HEK293 (cell line): ENCODE measurements around the gene HES5.

Experiments
- FEZF1 ChIP-seq: fragments of 450-650 bp; formaldehyde crosslinking; IDR thresholded peaks from 2 replicates; pipeline ENCODE4 v1.5.1; 2016; ENCODE audit warnings: missing biosample characterization, missing genetic modification characterization
- GLI4 ChIP-seq: fragments of 450-650 bp; formaldehyde crosslinking; IDR thresholded peaks from 2 replicates; pipeline ENCODE4 v1.5.1; 2016; ENCODE audit warnings: missing biosample characterization, missing genetic modification characterization
- GLIS1 ChIP-seq: fragments of 450-650 bp; formaldehyde crosslinking; IDR thresholded peaks from 2 replicates; pipeline ENCODE4 v1.5.1; 2016; ENCODE audit warnings: missing biosample characterization, missing genetic modification characterization
- GLIS2 ChIP-seq: fragments of 450-650 bp; formaldehyde crosslinking; IDR thresholded peaks from 2 replicates; pipeline ENCODE4 v1.5.1; 2016; ENCODE audit warnings: missing biosample characterization, missing genetic modification characterization
- HOXD13 ChIP-seq: sonication (generic); formaldehyde crosslinking; IDR thresholded peaks from 2 replicates; pipeline ENCODE4 v1.8.0; 2022; ENCODE audit warnings: missing genetic modification reagents, borderline replicate concordance
- KLF8 ChIP-seq: fragments of 450-650 bp; formaldehyde crosslinking; IDR thresholded peaks from 2 replicates; pipeline ENCODE4 v1.5.1; 2016; ENCODE audit warnings: missing biosample characterization, missing genetic modification characterization
- MEIS1 ChIP-seq: sonication (generic); formaldehyde crosslinking; IDR thresholded peaks from 2 replicates; pipeline ENCODE4 v1.8.1; 2022; ENCODE audit warnings: missing genetic modification reagents, mild to moderate bottlenecking, borderline replicate concordance
- SALL2 ChIP-seq: fragments of 450-650 bp; formaldehyde crosslinking; IDR thresholded peaks from 2 replicates; pipeline ENCODE4 v1.5.0; 2017; ENCODE audit warnings: missing biosample characterization, mild to moderate bottlenecking, missing genetic modification characterization, borderline replicate concordance
- SP3 ChIP-seq: fragments of 450-650 bp; formaldehyde crosslinking; IDR thresholded peaks from 2 replicates; pipeline ENCODE4 v1.5.1; 2016; ENCODE audit warnings: missing biosample characterization, missing genetic modification characterization
- YY1 ChIP-seq: fragments of 450-650 bp; formaldehyde crosslinking; IDR thresholded peaks from 2 replicates; pipeline ENCODE4 v1.5.1; 2018; ENCODE audit warnings: missing biosample characterization, missing genetic modification characterization
- YY2 ChIP-seq: fragments of 450-650 bp; formaldehyde crosslinking; IDR thresholded peaks from 2 replicates; pipeline ENCODE4 v1.5.1; 2016; ENCODE audit warnings: missing biosample characterization, missing genetic modification characterization
- ZBTB10 ChIP-seq: fragments of 450-650 bp; formaldehyde crosslinking; IDR thresholded peaks from 2 replicates; pipeline ENCODE4 v1.5.1; 2016; ENCODE audit warnings: missing biosample characterization, missing genetic modification characterization
- ZFHX2 ChIP-seq: fragments of 450-650 bp; formaldehyde crosslinking; conservative IDR thresholded peaks from 2 replicates; pipeline ENCODE4 v1.5.1; 2016; ENCODE audit warnings: missing biosample characterization, missing genetic modification characterization
- ZNF132 ChIP-seq: fragments of 450-650 bp; formaldehyde crosslinking; IDR thresholded peaks from 2 replicates; pipeline ENCODE4 v1.5.1; 2017; ENCODE audit warnings: missing biosample characterization, missing genetic modification characterization, borderline replicate concordance
- ZNF2 ChIP-seq: fragments of 450-650 bp; formaldehyde crosslinking; IDR thresholded peaks from 2 replicates; pipeline ENCODE4 v1.5.1; 2016; ENCODE audit warnings: missing biosample characterization, missing genetic modification characterization
- ZNF248 ChIP-seq: fragments of 450-650 bp; formaldehyde crosslinking; IDR thresholded peaks from 2 replicates; pipeline ENCODE4 v1.5.1; 2017; ENCODE audit warnings: missing biosample characterization, missing genetic modification characterization
- ZNF280C ChIP-seq: fragments of 450-650 bp; formaldehyde crosslinking; IDR thresholded peaks from 2 replicates; pipeline ENCODE4 v1.5.1; 2016; ENCODE audit warnings: missing biosample characterization, missing genetic modification characterization
- ZNF335 ChIP-seq: fragments of 450-650 bp; formaldehyde crosslinking; conservative IDR thresholded peaks from 2 replicates; pipeline ENCODE4 v1.5.1; 2016; ENCODE audit warnings: missing biosample characterization, missing genetic modification characterization
- ZNF354C ChIP-seq: fragments of 450-650 bp; formaldehyde crosslinking; IDR thresholded peaks from 2 replicates; pipeline ENCODE4 v1.5.1; 2016; ENCODE audit warnings: missing biosample characterization, missing genetic modification characterization, low read depth, borderline replicate concordance
- ZNF362 ChIP-seq: fragments of 450-650 bp; formaldehyde crosslinking; IDR thresholded peaks from 2 replicates; pipeline ENCODE4 v1.5.1; 2016; ENCODE audit warnings: missing biosample characterization, missing genetic modification characterization
- ZNF433 ChIP-seq: fragments of 450-650 bp; formaldehyde crosslinking; IDR thresholded peaks from 2 replicates; pipeline ENCODE4 v1.5.1; 2016; ENCODE audit warnings: missing biosample characterization, missing genetic modification characterization, low read depth
- ZNF501 ChIP-seq: fragments of 450-650 bp; formaldehyde crosslinking; IDR thresholded peaks from 2 replicates; pipeline ENCODE4 v1.5.1; 2016; ENCODE audit warnings: missing biosample characterization, missing genetic modification characterization
- ZNF529 ChIP-seq: fragments of 450-650 bp; formaldehyde crosslinking; IDR thresholded peaks from 2 replicates; pipeline ENCODE4 v1.5.1; 2017; ENCODE audit warnings: missing genetic modification characterization, missing biosample characterization; ENCODE audit not compliant: insufficient replicate concordance
- ZNF677 ChIP-seq: fragments of 450-650 bp; IDR thresholded peaks from 2 replicates; pipeline ENCODE4 v1.5.0; 2018; ENCODE audit warnings: missing biosample characterization, mild to moderate bottlenecking, missing genetic modification characterization, moderate library complexity
- ZNF692 ChIP-seq: fragments of 450-650 bp; formaldehyde crosslinking; IDR thresholded peaks from 2 replicates; pipeline ENCODE4 v1.5.1; 2016; ENCODE audit warnings: missing biosample characterization, missing genetic modification characterization
- ZNF776 ChIP-seq: fragments of 450-650 bp; formaldehyde crosslinking; IDR thresholded peaks from 2 replicates; pipeline ENCODE4 v1.5.0; 2017; ENCODE audit warnings: missing biosample characterization, missing genetic modification characterization, borderline replicate concordance
- ZNF830 ChIP-seq: fragments of 450-650 bp; IDR thresholded peaks from 2 replicates; pipeline ENCODE4 v1.5.0; 2018; ENCODE audit warnings: missing biosample characterization, missing genetic modification characterization, low read depth, mild to moderate bottlenecking, moderate library complexity
- ZSCAN30 ChIP-seq: fragments of 450-650 bp; IDR thresholded peaks from 2 replicates; pipeline ENCODE4 v1.5.1; 2018; ENCODE audit warnings: missing biosample characterization, mild to moderate bottlenecking, missing genetic modification characterization, moderate library complexity
- ZXDB ChIP-seq: fragments of 450-650 bp; formaldehyde crosslinking; IDR thresholded peaks from 2 replicates; pipeline ENCODE4 v1.5.1; 2016; ENCODE audit warnings: missing biosample characterization, missing genetic modification characterization
- TF ChIP-seq, protein P1 (sequence below): fragments of 450-650 bp; formaldehyde crosslinking; IDR thresholded peaks from 2 replicates; pipeline ENCODE4 v1.5.1; 2016; ENCODE audit warnings: missing biosample characterization, missing genetic modification characterization

Gene HES5

DNA sequence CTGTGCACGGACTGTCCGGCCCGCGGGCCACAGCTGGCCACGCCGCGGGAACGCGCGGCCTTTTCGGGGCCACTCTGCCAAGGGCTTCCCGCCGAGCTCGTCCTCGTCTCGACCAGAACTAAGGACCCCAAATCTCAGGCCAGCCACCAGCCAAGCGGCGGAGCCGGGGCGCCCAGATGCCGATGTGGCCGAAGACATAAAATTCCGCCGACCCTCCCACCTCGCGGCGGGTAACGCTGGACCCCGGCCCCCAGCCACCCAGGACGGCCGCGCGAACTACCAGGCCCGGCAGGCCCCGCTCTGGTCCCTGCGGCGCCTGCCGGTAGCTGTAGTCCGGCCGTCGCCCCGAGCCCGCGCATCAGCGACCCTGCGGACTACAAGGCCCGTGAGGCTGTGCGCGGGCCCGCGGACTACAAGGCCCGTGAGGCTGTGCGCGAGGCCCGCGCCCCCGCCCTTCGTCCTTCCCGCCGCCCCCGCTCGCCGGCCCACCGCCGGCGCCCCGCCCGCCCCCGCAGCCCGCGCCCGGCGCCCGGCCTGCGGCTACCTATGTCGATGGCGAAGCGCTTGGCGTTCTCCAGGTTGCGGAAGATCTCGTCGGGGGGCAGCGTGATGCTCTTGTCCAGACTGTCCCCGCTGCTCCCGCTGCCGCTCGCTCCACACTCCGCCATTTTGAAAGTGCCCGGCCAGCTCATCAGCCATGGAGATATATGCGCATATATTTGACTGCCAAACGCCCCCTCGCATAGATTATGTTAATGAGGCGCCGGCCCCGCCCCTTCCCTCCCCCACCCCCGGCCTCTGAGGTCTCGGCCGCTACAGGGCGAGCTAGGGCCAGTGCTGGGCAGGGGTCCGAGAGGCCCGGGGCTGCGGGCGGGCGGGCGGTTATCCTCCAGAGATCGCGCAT lies 3.9 kb downstream of the HES5 start, which contains the start of gene PANK4 (continued):
- TF ChIP-seq, protein P1, sequence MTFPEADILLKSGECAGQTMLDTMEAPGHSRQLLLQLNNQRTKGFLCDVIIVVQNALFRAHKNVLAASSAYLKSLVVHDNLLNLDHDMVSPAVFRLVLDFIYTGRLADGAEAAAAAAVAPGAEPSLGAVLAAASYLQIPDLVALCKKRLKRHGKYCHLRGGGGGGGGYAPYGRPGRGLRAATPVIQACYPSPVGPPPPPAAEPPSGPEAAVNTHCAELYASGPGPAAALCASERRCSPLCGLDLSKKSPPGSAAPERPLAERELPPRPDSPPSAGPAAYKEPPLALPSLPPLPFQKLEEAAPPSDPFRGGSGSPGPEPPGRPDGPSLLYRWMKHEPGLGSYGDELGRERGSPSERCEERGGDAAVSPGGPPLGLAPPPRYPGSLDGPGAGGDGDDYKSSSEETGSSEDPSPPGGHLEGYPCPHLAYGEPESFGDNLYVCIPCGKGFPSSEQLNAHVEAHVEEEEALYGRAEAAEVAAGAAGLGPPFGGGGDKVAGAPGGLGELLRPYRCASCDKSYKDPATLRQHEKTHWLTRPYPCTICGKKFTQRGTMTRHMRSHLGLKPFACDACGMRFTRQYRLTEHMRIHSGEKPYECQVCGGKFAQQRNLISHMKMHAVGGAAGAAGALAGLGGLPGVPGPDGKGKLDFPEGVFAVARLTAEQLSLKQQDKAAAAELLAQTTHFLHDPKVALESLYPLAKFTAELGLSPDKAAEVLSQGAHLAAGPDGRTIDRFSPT: no peak
- TF ChIP-seq ZBTB10 (tag by site-specific recombination): peak; percentile 52; the same call in 1 of the 2 replicates
- TF ChIP-seq ZNF830 (tag by site-specific recombination): no peak
- 0 out of 2 replicates have a peak, but pooled peaks have one; percentile 24 for TF ChIP-seq YY2 (tag by site-specific recombination)
- TF ChIP-seq ZNF2 (tag by site-specific recombination): no peak
- peak; percentile 96 for TF ChIP-seq ZNF335
- TF ChIP-seq ZNF529 (tag by site-specific recombination): no peak
- 0 out of 2 replicates have a peak, but pooled peaks have one; percentile 61 for TF ChIP-seq ZNF501 (tag by site-specific recombination)
- TF ChIP-seq ZFHX2: peak; percentile 49; the same call in 1 of the 2 replicates
- no peak for TF ChIP-seq ZNF433
- TF ChIP-seq HOXD13 (CRISPR knock-in tag): no peak
- no peak for TF ChIP-seq ZNF132
- TF ChIP-seq FEZF1 (tag by site-specific recombination): no peak
- TF ChIP-seq KLF8 (tag by site-specific recombination): peak; percentile 72; the same call in 1 of the 2 replicates
- TF ChIP-seq ZNF362 (tag by site-specific recombination): no peak
- TF ChIP-seq ZNF354C: no peak
- no peak for TF ChIP-seq ZNF248
- no peak for TF ChIP-seq ZNF677 (tag by site-specific recombination)
- no peak for TF ChIP-seq ZSCAN30 (tag by site-specific recombination)
- TF ChIP-seq MEIS1 (CRISPR knock-in tag): no peak
- no peak for TF ChIP-seq ZNF776 (tag by site-specific recombination)
- TF ChIP-seq YY1 (tag by site-specific recombination): peak; percentile 13; the same call in 1 of the 2 replicates
- TF ChIP-seq ZNF692 (tag by site-specific recombination): peak; percentile 59; the same call in 1 of the 2 replicates
- peak; percentile 48 for TF ChIP-seq SP3 (tag by site-specific recombination)
- no peak for TF ChIP-seq GLI4
- peak; percentile 40; the same call in 1 of the 2 replicates for TF ChIP-seq GLIS1
- TF ChIP-seq ZXDB (tag by site-specific recombination): peak; percentile 66
- TF ChIP-seq GLIS2: 0 out of 2 replicates have a peak, but pooled peaks have one; percentile 44
- no peak for TF ChIP-seq SALL2
- TF ChIP-seq ZNF280C (tag by site-specific recombination): no peak
